Chondrocyte (in vitro differentiated cells): ENCODE results near the gene DGKB. TPM values are rescaled to one million over a fixed set of nuclear protein-coding genes. Genes with fewer than 3 reads are reported as not detected.

Experiments
- DNase-seq: peaks from one replicate; pipeline ENCODE4 v3.0.0; 2021; ENCODE audit warnings: mixed read lengths, low spot score
- H3K27ac Mint-ChIP-seq: one replicate; pipeline ENCODE4 v1.8.0; 2021; ENCODE audit warnings: mild to moderate bottlenecking, moderate library complexity, mixed read lengths; ENCODE audit not compliant: unreplicated experiment
- H3K27me3 Mint-ChIP-seq: 2 replicates; pipeline ENCODE4 v1.8.0; 2021; ENCODE audit warnings: low read depth, mixed read lengths
- H3K36me3 Mint-ChIP-seq: 2 replicates; pipeline ENCODE4 v1.8.0; 2021; ENCODE audit warnings: low read depth, mixed read lengths
- H3K4me1 Mint-ChIP-seq: 2 replicates; pipeline ENCODE4 v1.8.0; 2021; ENCODE audit warnings: low read depth, mild to moderate bottlenecking, mixed read lengths
- H3K4me3 Mint-ChIP-seq: one replicate; pipeline ENCODE4 v1.8.0; 2021; ENCODE audit warnings: mild to moderate bottlenecking, moderate library complexity, mixed read lengths; ENCODE audit not compliant: unreplicated experiment
- H3K9me3 Mint-ChIP-seq: 2 replicates; pipeline ENCODE4 v1.8.0; 2021; ENCODE audit warnings: low read depth, mixed read lengths
- total RNA-seq: library from RNA; stranded (reverse); gene quantifications from 3 replicates; pipeline ENCODE4 v1.2.1, GENCODE V29; 2021
- TF ChIP-seq, protein P1 (sequence below): fragments of 200-600 bp; sonication (generic); IDR thresholded peaks from 2 replicates; pipeline ENCODE4 v1.5.0; 2021; ENCODE audit warnings: antibody characterized with exemption, mild to moderate bottlenecking, moderate library complexity

DGKB gene
- total RNA-seq, 1 donor from 2014 or later, result 0.60 TPM

DNA sequence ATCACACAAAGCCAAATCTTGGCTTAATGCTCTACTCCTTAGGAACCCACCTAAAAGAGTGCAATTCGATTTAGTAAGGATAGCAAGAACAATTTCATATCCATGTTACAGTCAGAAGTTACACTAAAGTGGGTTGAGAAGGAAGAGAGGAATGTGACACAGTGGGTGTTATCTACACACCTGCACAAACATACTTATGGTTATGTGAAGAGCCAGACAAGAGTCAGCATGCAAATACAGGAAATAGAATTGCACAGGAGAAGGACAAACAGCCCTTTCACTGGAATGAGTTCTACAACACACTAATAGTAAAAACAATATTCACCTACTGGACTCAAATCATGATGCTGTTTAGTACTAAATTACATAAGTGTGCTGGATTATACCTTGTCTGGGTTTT lies 262.8 kb downstream of the DGKB start:
- Mint-ChIP-seq H3K36me3 (peaks cover 4% of the 10 kb centered on the region), H3K27ac (no peak overlapping the region), H3K27me3 (no peaks in the 10 kb centered on the region), H3K4me1 (no peaks in the 10 kb centered on the region), H3K9me3 (peaks cover 14% of the 10 kb centered on the region), H3K4me3 (no peak overlapping the region)
- TF ChIP-seq, protein P1, sequence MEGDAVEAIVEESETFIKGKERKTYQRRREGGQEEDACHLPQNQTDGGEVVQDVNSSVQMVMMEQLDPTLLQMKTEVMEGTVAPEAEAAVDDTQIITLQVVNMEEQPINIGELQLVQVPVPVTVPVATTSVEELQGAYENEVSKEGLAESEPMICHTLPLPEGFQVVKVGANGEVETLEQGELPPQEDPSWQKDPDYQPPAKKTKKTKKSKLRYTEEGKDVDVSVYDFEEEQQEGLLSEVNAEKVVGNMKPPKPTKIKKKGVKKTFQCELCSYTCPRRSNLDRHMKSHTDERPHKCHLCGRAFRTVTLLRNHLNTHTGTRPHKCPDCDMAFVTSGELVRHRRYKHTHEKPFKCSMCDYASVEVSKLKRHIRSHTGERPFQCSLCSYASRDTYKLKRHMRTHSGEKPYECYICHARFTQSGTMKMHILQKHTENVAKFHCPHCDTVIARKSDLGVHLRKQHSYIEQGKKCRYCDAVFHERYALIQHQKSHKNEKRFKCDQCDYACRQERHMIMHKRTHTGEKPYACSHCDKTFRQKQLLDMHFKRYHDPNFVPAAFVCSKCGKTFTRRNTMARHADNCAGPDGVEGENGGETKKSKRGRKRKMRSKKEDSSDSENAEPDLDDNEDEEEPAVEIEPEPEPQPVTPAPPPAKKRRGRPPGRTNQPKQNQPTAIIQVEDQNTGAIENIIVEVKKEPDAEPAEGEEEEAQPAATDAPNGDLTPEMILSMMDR, result no peak
- DNase-seq, result no peak

DNA sequence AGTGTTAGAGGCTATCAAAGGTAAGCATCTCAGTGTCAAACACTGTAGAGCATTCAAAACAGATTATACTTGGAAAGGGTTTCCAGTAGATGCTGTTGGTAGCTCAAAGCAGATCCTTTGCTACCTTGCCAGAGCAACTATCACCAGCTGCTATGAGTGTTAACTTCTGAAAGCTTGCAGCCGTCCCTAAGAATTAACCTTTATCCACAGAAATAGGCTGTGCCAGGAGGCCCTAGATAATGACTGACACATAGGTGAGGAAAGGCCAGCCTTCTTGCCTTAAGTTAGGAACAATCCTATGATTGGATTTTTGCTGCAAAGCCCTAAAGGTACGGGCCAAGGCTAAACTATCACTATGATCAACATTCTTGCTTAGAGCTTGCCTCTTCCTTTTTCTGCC lies 263.2 kb downstream of the DGKB start:
- peaks cover 3% of the 10 kb centered on the region for H3K36me3 Mint-ChIP-seq
- no peaks in the 10 kb centered on the region for H3K4me1 Mint-ChIP-seq

DNA sequence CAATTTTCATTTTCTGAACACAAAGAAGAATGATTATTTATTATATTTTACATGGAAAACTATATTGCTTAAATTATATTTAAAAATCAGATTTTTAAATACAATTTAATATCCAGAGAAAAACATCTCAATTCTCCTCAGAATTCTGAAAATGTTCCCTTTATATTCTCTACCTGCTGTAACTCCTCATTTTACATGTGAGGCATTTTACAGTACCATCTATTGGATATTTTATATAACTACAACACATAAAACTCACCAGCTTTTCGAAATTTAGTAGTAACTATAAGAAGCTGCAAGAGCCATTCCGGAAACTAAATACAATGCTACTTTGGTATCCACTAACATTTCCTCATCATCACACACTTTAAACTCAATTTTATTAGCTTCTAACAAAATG lies 264.6 kb downstream of the DGKB start:
- H3K9me3 Mint-ChIP-seq, result no peaks in the 10 kb centered on the region
- H3K4me1 Mint-ChIP-seq, result no peaks in the 10 kb centered on the region
- TF ChIP-seq, protein P1, result peak; percentile 70
- H3K4me3 Mint-ChIP-seq, result no peak overlapping the region
- H3K27me3 Mint-ChIP-seq, result no peaks in the 10 kb centered on the region
- H3K27ac Mint-ChIP-seq, result no peak overlapping the region
- no peak for DNase-seq
- no peaks in the 10 kb centered on the region for H3K36me3 Mint-ChIP-seq

More for the DNA sequence above, 263.2 kb downstream of the DGKB start:
- TF ChIP-seq, protein P1, result no peak
- Mint-ChIP-seq H3K27me3 (no peaks in the 10 kb centered on the region), H3K4me3 (no peak overlapping the region), H3K9me3 (peaks cover 11% of the 10 kb centered on the region), H3K27ac (no peak overlapping the region)
- DNase-seq, result no peak

- TF ChIP-seq, protein P1, result no peak
- H3K4me3 Mint-ChIP-seq, result no peak overlapping the region
- H3K9me3 Mint-ChIP-seq, result no peaks in the 10 kb centered on the region
- H3K27ac Mint-ChIP-seq, result no peak overlapping the region
- H3K27me3 Mint-ChIP-seq, result no peaks in the 10 kb centered on the region
- no peak for DNase-seq
- H3K4me1 Mint-ChIP-seq, result no peaks in the 10 kb centered on the region
- H3K36me3 Mint-ChIP-seq, result no peaks in the 10 kb centered on the region
Measured at GRCh38 chr7:14635955-14636354, 266.6 kb downstream of the DGKB start.

- Mint-ChIP-seq H3K9me3 (no peaks in the 10 kb centered on the region), H3K36me3 (no peaks in the 10 kb centered on the region), H3K4me1 (no peaks in the 10 kb centered on the region), H3K4me3 (no peak overlapping the region), H3K27me3 (no peaks in the 10 kb centered on the region), H3K27ac (no peak overlapping the region)
- no peak for DNase-seq
- TF ChIP-seq, protein P1, result no peak
Measured at GRCh38 chr7:14630048-14630447, 272.5 kb downstream of the DGKB start.
